ENCODE results near the gene DFFA. TPM values are rescaled to one million over a fixed set of nuclear protein-coding genes. Genes with fewer than 3 reads are reported as not detected.

The DFFA gene
- total and polyA plus RNA-seq, 9 of the 15 experiments (the other 6 are each of a cell fraction or from before 2014, with no cell fraction given): 39.6 to 74.8 (median 59.2) TPM

DNA sequence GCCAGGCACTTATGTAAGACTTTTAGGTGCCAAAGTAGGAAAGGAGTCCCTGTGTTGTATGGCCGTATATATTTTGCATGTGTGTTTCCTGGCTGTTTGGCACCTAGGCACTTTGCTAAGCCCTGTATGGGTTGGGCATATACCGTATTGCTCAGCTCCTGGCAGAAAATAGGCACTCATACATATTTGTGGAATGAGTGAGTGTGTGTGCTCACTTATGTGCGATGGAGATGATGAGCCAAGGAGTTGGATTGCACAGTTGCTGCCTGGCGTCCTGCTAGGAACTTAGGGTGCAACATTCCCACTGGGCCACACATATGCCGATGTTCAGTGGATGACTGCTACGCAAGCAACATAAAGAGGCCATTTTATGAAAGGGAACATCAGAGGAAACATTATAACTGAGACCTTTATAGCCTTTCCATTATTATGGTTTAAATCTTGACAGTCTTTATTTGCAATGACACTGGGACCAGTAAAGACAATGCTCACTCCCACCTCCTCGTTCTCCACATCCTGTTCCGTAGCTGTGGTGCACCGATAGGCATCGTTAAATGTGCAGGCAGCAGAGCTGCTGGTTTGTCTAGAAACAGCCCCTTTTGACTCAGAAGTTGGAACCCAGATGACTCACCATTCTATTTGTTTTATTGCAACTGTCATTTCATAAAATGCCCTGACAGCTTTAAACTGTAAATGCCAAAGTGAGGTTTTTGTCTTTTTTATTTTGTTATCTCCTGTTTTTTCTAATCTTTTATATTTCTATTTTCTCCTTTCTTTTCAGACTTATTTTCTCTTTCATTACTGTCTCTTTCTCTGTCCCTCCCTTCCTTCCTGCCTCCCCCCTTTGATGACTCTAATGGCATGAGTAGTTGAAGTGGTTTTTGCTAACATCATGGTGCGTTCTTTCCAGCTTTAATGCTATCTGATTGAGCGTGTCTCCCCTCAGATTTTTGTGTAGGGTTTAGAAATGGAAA lies 38.5 kb upstream of the DFFA start (continued):
- TF ChIP-seq, protein P1, sequence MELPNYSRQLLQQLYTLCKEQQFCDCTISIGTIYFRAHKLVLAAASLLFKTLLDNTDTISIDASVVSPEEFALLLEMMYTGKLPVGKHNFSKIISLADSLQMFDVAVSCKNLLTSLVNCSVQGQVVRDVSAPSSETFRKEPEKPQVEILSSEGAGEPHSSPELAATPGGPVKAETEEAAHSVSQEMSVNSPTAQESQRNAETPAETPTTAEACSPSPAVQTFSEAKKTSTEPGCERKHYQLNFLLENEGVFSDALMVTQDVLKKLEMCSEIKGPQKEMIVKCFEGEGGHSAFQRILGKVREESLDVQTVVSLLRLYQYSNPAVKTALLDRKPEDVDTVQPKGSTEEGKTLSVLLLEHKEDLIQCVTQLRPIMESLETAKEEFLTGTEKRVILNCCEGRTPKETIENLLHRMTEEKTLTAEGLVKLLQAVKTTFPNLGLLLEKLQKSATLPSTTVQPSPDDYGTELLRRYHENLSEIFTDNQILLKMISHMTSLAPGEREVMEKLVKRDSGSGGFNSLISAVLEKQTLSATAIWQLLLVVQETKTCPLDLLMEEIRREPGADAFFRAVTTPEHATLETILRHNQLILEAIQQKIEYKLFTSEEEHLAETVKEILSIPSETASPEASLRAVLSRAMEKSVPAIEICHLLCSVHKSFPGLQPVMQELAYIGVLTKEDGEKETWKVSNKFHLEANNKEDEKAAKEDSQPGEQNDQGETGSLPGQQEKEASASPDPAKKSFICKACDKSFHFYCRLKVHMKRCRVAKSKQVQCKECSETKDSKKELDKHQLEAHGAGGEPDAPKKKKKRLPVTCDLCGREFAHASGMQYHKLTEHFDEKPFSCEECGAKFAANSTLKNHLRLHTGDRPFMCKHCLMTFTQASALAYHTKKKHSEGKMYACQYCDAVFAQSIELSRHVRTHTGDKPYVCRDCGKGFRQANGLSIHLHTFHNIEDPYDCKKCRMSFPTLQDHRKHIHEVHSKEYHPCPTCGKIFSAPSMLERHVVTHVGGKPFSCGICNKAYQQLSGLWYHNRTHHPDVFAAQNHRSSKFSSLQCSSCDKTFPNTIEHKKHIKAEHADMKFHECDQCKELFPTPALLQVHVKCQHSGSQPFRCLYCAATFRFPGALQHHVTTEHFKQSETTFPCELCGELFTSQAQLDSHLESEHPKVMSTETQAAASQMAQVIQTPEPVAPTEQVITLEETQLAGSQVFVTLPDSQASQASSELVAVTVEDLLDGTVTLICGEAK (IDR thresholded peaks at IDR 0.05): peak; percentile 75
- TF ChIP-seq, protein P1 (CRISPR knock-in tag; IDR thresholded peaks at IDR 0.05): no peak
- TF ChIP-seq, protein P2, sequence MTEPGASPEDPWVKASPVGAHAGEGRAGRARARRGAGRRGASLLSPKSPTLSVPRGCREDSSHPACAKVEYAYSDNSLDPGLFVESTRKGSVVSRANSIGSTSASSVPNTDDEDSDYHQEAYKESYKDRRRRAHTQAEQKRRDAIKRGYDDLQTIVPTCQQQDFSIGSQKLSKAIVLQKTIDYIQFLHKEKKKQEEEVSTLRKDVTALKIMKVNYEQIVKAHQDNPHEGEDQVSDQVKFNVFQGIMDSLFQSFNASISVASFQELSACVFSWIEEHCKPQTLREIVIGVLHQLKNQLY (CRISPR knock-in tag; conservative IDR thresholded peaks at IDR 0.05): no peak
- TF ChIP-seq ZNF75A (CRISPR knock-in tag; IDR thresholded peaks at IDR 0.05) (no peak), ZC3H11A (IDR thresholded peaks at IDR 0.05; ENCODE audit: low read depth, low read length) (no peak), CSDE1 (IDR thresholded peaks at IDR 0.05) (peak in 1 of 2 experiments; percentile 23; a peak in 1 of 4 replicates)
- TF ChIP-seq, protein P3, sequence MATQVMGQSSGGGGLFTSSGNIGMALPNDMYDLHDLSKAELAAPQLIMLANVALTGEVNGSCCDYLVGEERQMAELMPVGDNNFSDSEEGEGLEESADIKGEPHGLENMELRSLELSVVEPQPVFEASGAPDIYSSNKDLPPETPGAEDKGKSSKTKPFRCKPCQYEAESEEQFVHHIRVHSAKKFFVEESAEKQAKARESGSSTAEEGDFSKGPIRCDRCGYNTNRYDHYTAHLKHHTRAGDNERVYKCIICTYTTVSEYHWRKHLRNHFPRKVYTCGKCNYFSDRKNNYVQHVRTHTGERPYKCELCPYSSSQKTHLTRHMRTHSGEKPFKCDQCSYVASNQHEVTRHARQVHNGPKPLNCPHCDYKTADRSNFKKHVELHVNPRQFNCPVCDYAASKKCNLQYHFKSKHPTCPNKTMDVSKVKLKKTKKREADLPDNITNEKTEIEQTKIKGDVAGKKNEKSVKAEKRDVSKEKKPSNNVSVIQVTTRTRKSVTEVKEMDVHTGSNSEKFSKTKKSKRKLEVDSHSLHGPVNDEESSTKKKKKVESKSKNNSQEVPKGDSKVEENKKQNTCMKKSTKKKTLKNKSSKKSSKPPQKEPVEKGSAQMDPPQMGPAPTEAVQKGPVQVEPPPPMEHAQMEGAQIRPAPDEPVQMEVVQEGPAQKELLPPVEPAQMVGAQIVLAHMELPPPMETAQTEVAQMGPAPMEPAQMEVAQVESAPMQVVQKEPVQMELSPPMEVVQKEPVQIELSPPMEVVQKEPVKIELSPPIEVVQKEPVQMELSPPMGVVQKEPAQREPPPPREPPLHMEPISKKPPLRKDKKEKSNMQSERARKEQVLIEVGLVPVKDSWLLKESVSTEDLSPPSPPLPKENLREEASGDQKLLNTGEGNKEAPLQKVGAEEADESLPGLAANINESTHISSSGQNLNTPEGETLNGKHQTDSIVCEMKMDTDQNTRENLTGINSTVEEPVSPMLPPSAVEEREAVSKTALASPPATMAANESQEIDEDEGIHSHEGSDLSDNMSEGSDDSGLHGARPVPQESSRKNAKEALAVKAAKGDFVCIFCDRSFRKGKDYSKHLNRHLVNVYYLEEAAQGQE (IDR thresholded peaks at IDR 0.05; ENCODE audit: borderline replicate concordance): peak; percentile 24; the same call in 1 of the 2 replicates
- TF ChIP-seq, protein P3 (CRISPR knock-in tag; IDR thresholded peaks at IDR 0.05; ENCODE audit: low read depth): no peak

All from K562 (cell line).